Type B pancreatic cell (in vitro differentiated cells): ENCODE measurements around the gene CMSS1. TPM values are rescaled to one million over a fixed set of nuclear protein-coding genes. Genes with fewer than 3 reads are reported as not detected.

ENCODE experiments used
- DNase-seq: peaks from one replicate; pipeline ENCODE4 v3.0.0; 2021; ENCODE audit warnings: mixed read lengths; ENCODE audit not compliant: unreplicated experiment; ENCODE audit errors: extremely low spot score
- H3K27ac Mint-ChIP-seq: 2 replicates; pipeline ENCODE4 v1.8.0; 2021; ENCODE audit warnings: mild to moderate bottlenecking, mixed read lengths
- H3K27me3 Mint-ChIP-seq: 2 replicates; pipeline ENCODE4 v1.8.0; 2021; ENCODE audit warnings: mixed read lengths
- H3K36me3 Mint-ChIP-seq: 2 replicates; pipeline ENCODE4 v1.8.0; 2021; ENCODE audit warnings: mixed read lengths
- H3K4me1 Mint-ChIP-seq: one replicate; pipeline ENCODE4 v1.8.0; 2021; ENCODE audit warnings: mixed read lengths; ENCODE audit not compliant: unreplicated experiment
- H3K4me3 Mint-ChIP-seq: 2 replicates; pipeline ENCODE4 v1.8.0; 2021; ENCODE audit warnings: mild to moderate bottlenecking, mixed read lengths
- H3K9me3 Mint-ChIP-seq: 2 replicates; pipeline ENCODE4 v1.8.0; 2021; ENCODE audit warnings: mixed read lengths
- CTCF ChIP-seq: fragments of 200-600 bp; sonication (generic); conservative IDR thresholded peaks from 2 replicates; pipeline ENCODE4 v1.5.0; 2021; ENCODE audit warnings: antibody characterized with exemption, mild to moderate bottlenecking
- total RNA-seq: library from RNA; stranded (reverse); gene quantifications from 2 replicates; pipeline ENCODE4 v1.2.1, GENCODE V29; 2021; ENCODE audit warnings: low replicate concordance

Gene CMSS1
- total RNA-seq, 1 donor from 2014 or later: 34.1 TPM

- peaks cover 10% of the 10 kb centered on the region for H3K4me1 Mint-ChIP-seq
- no peak overlapping the region for H3K27ac Mint-ChIP-seq
- no peak for TF ChIP-seq CTCF
These were observed 313.6 kb downstream of the CMSS1 start for GRCh38 chr3:100131241-100131640.

GRCh38 chr3:100136921-100137320 lies 319.3 kb downstream of the CMSS1 start:
- Mint-ChIP-seq H3K27ac (no peak overlapping the region), H3K36me3 (peaks cover 4% of the 10 kb centered on the region), H3K27me3 (no peaks in the 10 kb centered on the region), H3K4me1 (peaks cover 6% of the 10 kb centered on the region), H3K9me3 (no peaks in the 10 kb centered on the region), H3K4me3 (no peak overlapping the region)
- TF ChIP-seq CTCF: no peak
- DNase-seq: no peak

More at GRCh38 chr3:100131241-100131640, 313.6 kb downstream of the CMSS1 start:
- no peak overlapping the region for H3K4me3 Mint-ChIP-seq
- no peaks in the 10 kb centered on the region for H3K36me3 Mint-ChIP-seq
- H3K27me3 Mint-ChIP-seq: no peaks in the 10 kb centered on the region
- H3K9me3 Mint-ChIP-seq: no peaks in the 10 kb centered on the region
- DNase-seq: no peak

- no peak for TF ChIP-seq CTCF
- no peak for DNase-seq
- Mint-ChIP-seq H3K27me3 (no peaks in the 10 kb centered on the region), H3K27ac (no peak overlapping the region), H3K4me1 (peaks cover 6% of the 10 kb centered on the region), H3K36me3 (peaks cover 16% of the 10 kb centered on the region), H3K4me3 (no peak overlapping the region), H3K9me3 (peaks cover 5% of the 10 kb centered on the region)
These were observed 323.3 kb downstream of the CMSS1 start for GRCh38 chr3:100140976-100141375.

- Mint-ChIP-seq H3K36me3 (peaks cover 16% of the 10 kb centered on the region), H3K27ac (no peak overlapping the region)
- DNase-seq: no peak
These were observed 323.9 kb downstream of the CMSS1 start for GRCh38 chr3:100141586-100141985.

GRCh38 chr3:100144255-100144866 lies 326.7 kb downstream of the CMSS1 start:
- H3K9me3 Mint-ChIP-seq: peaks cover 5% of the 10 kb centered on the region
- peaks cover 18% of the 10 kb centered on the region for H3K36me3 Mint-ChIP-seq
- no peak for TF ChIP-seq CTCF
- no peak overlapping the region for H3K27ac Mint-ChIP-seq
- no peak for DNase-seq
- peaks cover 5% of the 10 kb centered on the region for H3K4me1 Mint-ChIP-seq
- H3K27me3 Mint-ChIP-seq: no peaks in the 10 kb centered on the region
- no peak overlapping the region for H3K4me3 Mint-ChIP-seq

More at GRCh38 chr3:100141586-100141985, 323.9 kb downstream of the CMSS1 start:
- peaks cover 5% of the 10 kb centered on the region for H3K9me3 Mint-ChIP-seq
- H3K4me1 Mint-ChIP-seq: peaks cover 6% of the 10 kb centered on the region
- no peak for TF ChIP-seq CTCF
- no peaks in the 10 kb centered on the region for H3K27me3 Mint-ChIP-seq
- H3K4me3 Mint-ChIP-seq: no peak overlapping the region
